AG10803 (cell line): ENCODE measurements around the gene VAMP7.
A peak's percentile ranks its signal among the peaks of the same experiment; 100 is the strongest.

Experiments
- DNase-seq: peaks from one replicate; pipeline ENCODE4 v3.0.0; 2010; ENCODE audit warnings: low read depth
- H3K4me3 ChIP-seq: 2 replicates; pipeline ENCODE4 v1.5.1; 2011; ENCODE audit warnings: mild to moderate bottlenecking, low read length, control low read depth
- TF ChIP-seq, protein P1 (sequence below): conservative IDR thresholded peaks from 2 replicates; pipeline ENCODE4 v1.5.1; 2011; ENCODE audit warnings: mild to moderate bottlenecking, low read length, control low read depth, inconsistent platforms

The VAMP7 gene

GRCh38 chrX:155886409-155886808, 5.3 kb downstream of the VAMP7 start:
- H3K4me3 ChIP-seq = no peak overlapping the region
- TF ChIP-seq, protein P1, sequence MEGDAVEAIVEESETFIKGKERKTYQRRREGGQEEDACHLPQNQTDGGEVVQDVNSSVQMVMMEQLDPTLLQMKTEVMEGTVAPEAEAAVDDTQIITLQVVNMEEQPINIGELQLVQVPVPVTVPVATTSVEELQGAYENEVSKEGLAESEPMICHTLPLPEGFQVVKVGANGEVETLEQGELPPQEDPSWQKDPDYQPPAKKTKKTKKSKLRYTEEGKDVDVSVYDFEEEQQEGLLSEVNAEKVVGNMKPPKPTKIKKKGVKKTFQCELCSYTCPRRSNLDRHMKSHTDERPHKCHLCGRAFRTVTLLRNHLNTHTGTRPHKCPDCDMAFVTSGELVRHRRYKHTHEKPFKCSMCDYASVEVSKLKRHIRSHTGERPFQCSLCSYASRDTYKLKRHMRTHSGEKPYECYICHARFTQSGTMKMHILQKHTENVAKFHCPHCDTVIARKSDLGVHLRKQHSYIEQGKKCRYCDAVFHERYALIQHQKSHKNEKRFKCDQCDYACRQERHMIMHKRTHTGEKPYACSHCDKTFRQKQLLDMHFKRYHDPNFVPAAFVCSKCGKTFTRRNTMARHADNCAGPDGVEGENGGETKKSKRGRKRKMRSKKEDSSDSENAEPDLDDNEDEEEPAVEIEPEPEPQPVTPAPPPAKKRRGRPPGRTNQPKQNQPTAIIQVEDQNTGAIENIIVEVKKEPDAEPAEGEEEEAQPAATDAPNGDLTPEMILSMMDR = no peak
- no peak for DNase-seq

DNA sequence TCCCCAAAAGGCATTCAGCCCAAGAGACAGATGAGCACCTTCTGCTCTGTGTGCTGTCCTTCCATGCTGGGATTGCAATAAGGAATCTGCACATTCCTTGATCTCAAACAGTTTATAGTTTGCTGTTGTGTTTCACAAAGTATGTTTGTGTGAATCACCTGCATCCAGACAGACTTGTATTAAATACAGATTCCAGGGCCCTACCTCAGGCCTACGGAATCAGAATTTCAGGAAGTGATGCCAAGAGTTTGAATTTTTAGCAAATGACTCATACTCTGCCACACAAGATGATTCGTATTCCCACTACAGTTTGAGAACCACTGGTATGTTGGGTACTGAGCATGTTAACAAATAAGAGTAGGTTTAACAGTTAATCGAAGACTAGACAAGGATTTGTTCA, 7.0 kb downstream of the VAMP7 start:
- TF ChIP-seq, protein P1 = no peak
- no peak overlapping the region for H3K4me3 ChIP-seq
- DNase-seq = peak; percentile 83

DNA sequence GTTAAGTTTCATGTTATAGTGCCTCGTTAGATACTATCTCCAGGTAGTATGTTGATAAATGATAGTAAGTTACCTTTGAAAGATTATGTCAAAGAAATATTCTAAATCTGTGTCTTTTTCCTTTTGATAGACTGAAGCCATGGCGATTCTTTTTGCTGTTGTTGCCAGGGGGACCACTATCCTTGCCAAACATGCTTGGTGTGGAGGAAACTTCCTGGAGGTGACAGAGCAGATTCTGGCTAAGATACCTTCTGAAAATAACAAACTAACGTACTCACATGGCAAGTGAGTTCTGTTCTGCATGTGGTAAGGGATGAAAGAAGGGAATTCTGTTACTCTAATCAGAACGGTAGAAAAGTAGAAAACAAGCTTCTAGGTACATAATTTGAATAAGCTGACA, 8.2 kb downstream of the VAMP7 start:
- DNase-seq = no peak
- TF ChIP-seq, protein P1 = no peak
- no peak overlapping the region for H3K4me3 ChIP-seq

- DNase-seq = peak; percentile 36
Measured at GRCh38 chrX:155891446-155892210, 10.5 kb downstream of the VAMP7 start.

GRCh38 chrX:155893521-155893920, 12.4 kb downstream of the VAMP7 start:
- TF ChIP-seq, protein P1 = no peak
- DNase-seq = no peak
- no peak overlapping the region for H3K4me3 ChIP-seq

More at GRCh38 chrX:155891446-155892210, 10.5 kb downstream of the VAMP7 start:
- TF ChIP-seq, protein P1 = no peak
- no peak overlapping the region for H3K4me3 ChIP-seq

GRCh38 chrX:155896512-155896911, 15.4 kb downstream of the VAMP7 start:
- DNase-seq = no peak
- TF ChIP-seq, protein P1 = no peak
- no peak overlapping the region for H3K4me3 ChIP-seq

- DNase-seq = no peak
- H3K4me3 ChIP-seq = no peak overlapping the region
- TF ChIP-seq, protein P1 = no peak
Measured at GRCh38 chrX:155899366-155899765, 18.2 kb downstream of the VAMP7 start.
